Heart right ventricle (tissue), 16 donors: ENCODE data around the gene MAGI2. TPM values are rescaled to one million over a fixed set of nuclear protein-coding genes. Genes with fewer than 3 reads are reported as not detected.

ENCODE experiments used
- ATAC-seq, 8 donors: fragments of 200-7000 bp; cut with Tn5 transposase; one replicate each; pipeline ENCODE4 v1.9.1; 2020; ENCODE audit warnings: mild to moderate bottlenecking in 8 of 8, moderate library complexity in 8 of 8, moderate number of reproducible peaks in 1 of 8
- DNase-seq, 2 donors: peaks; one replicate each; pipeline ENCODE4 v3.0.0-alpha.2; 2020
- H3K27ac ChIP-seq, 10 donors: fragments of 200-600 bp; sonication (generic) in 2 of 10; one replicate each; pipeline versions ENCODE4 v1.5.0 to v1.8.0; 2020 to 2022; ENCODE audit warnings: mild to moderate bottlenecking in 3 of 10
- H3K27me3 ChIP-seq, 7 donors: fragments of 200-600 bp; one replicate each; pipeline ENCODE4 v1.8.0; 2021 to 2022; ENCODE audit warnings: mild to moderate bottlenecking in 2 of 7
- H3K36me3 ChIP-seq, 9 donors: fragments of 200-600 bp; sonication (generic) in 1 of 9; one replicate each; pipeline versions ENCODE4 v1.5.0 to v1.8.0; 2020 to 2022; ENCODE audit warnings: mild to moderate bottlenecking in 2 of 9
- H3K4me1 ChIP-seq, 9 donors: fragments of 200-600 bp; sonication (generic) in 1 of 9; one replicate each; pipeline versions ENCODE4 v1.5.0 to v1.8.0; 2020 to 2022; ENCODE audit warnings: mild to moderate bottlenecking in 4 of 9
- H3K4me3 ChIP-seq, 10 donors: fragments of 200-600 bp; sonication (generic) in 2 of 10; one replicate each; pipeline versions ENCODE4 v1.5.0 to v1.8.0; 2020 to 2022; ENCODE audit warnings: mild to moderate bottlenecking in 7 of 10, moderate library complexity in 2 of 10
- H3K9me3 ChIP-seq, 11 donors: fragments of 200-600 bp in 10 of 11; sonication (generic) in 2 of 11; one replicate each; pipeline versions ENCODE4 v1.5.0 to v1.8.0; 2013 to 2022; ENCODE audit warnings: mild to moderate bottlenecking in 2 of 11, control low read depth in 1 of 11, moderate library complexity in 1 of 11
- WGBS, 2 donors: extraction: QIAGEN DNeasy Blood & Tissue Kit; methylation state at CpG; one replicate each; pipeline ENCODE4 v1.1.7; 2013; ENCODE audit warnings: inconsistent platforms in 1 of 2; 5-methylcytosine and 5-hydroxymethylcytosine counted together
- intact Hi-C, 10 donors: fragments of 100-400 bp; cut with DNase I; formaldehyde crosslinking; loops; one replicate each; pipeline versions ENCODE4 v1.11.1 to v1.14.2; 2022
- polyA plus RNA-seq, 2 donors: library from polyadenylated mRNA; stranded (reverse); fragments of 200-250 nt; gene quantifications; one replicate each; pipeline ENCODE4 v1.2.3, GENCODE V29; 2013
- total RNA-seq, 10 donors: library from RNA; stranded (reverse); fragmentation: NEBNext Ultra II Directional in 3 of 10; extraction: Animal tissue kit (Norgen Biotek cat#: 25700) in 3 of 10; gene quantifications; one replicate each; pipeline versions ENCODE4 v1.2.1 to v1.2.4, GENCODE V29; 2021 to 2023
- TF ChIP-seq, protein P1 (sequence below), 9 donors: fragments of 200-600 bp; sonication (generic) in 2 of 9; IDR thresholded peaks; one replicate each; pipeline versions ENCODE4 v1.5.0 to v1.8.0; 2021 to 2022; ENCODE audit warnings: antibody characterized with exemption in 9 of 9, mild to moderate bottlenecking in 5 of 9, moderate library complexity in 1 of 9
- donor health status: Arrhythmogenic right ventricular cardiomyopathy.
- donor health status: ischemic (EF 13 %, LVEDD 7.1; RV severe dilation, severe dysfunction).
- donor health status: healthy with polysubstance abuse.
- donor health status: DM: no; HTN: yes; CAD: no.
- donor health status: DM: no; HTN: no; CAD: no.
- donor health status: ischemic (EF 25% LVEDD 6.9; RV normal size, moderate dysfunction).
- donor health status: ischemic (EF 25% LVEDD 5.7; RV mildly dilated, moderate dysfunction).
- donor health status: healthy.
- donor health status: DM: yes; HTN: yes; CAD: no.
- donor health status: Ischemic cardiomyopathy.
- donor health status: ischemic (EF 35%, LVEDD 5.7; RV mildly dilated, moderate dysfunction).
- donor health status: nonischemic (EF 11% LVEDD 7.7; RV severe dilation, severe dysfunction).
- donor health status: DM: yes; HTN: yes; CAD: no.
- donor health status: PGD.
- donor health status: ischemic (EF 29% LVEDD 5.4; RV normal size, mild dysfunction).
- donor health status: nonischemic (EF 23%, LVEDD 6.1; RV moderate dilation, normal function).

The MAGI2 gene
- total and polyA plus RNA-seq, 12 donors = 0.83 to 6.0 (median 4.1) TPM

GRCh38 chr7:78234634-78235033, 1218.8 kb downstream of the MAGI2 start:
- Histone ChIP-seq H3K36me3 (no peaks in the 10 kb centered on the region), H3K27me3 (no peaks in the 10 kb centered on the region), H3K9me3 (peaks cover 0 to 12% (median 0%) of the 10 kb centered on the region in 11 donors), H3K27ac (no peak overlapping the region), H3K4me1 (no peaks in the 10 kb centered on the region), H3K4me3 (no peak overlapping the region)
- ATAC-seq (no peak), DNase-seq (no peak)
- intact Hi-C loops = no loop called here
- TF ChIP-seq, protein P1, sequence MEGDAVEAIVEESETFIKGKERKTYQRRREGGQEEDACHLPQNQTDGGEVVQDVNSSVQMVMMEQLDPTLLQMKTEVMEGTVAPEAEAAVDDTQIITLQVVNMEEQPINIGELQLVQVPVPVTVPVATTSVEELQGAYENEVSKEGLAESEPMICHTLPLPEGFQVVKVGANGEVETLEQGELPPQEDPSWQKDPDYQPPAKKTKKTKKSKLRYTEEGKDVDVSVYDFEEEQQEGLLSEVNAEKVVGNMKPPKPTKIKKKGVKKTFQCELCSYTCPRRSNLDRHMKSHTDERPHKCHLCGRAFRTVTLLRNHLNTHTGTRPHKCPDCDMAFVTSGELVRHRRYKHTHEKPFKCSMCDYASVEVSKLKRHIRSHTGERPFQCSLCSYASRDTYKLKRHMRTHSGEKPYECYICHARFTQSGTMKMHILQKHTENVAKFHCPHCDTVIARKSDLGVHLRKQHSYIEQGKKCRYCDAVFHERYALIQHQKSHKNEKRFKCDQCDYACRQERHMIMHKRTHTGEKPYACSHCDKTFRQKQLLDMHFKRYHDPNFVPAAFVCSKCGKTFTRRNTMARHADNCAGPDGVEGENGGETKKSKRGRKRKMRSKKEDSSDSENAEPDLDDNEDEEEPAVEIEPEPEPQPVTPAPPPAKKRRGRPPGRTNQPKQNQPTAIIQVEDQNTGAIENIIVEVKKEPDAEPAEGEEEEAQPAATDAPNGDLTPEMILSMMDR (IDR thresholded peaks at IDR 0.05) = no peak
- WGBS, 2 donors = 79 to 80% methylated on average over 3 of the region's 3 CpGs

DNA sequence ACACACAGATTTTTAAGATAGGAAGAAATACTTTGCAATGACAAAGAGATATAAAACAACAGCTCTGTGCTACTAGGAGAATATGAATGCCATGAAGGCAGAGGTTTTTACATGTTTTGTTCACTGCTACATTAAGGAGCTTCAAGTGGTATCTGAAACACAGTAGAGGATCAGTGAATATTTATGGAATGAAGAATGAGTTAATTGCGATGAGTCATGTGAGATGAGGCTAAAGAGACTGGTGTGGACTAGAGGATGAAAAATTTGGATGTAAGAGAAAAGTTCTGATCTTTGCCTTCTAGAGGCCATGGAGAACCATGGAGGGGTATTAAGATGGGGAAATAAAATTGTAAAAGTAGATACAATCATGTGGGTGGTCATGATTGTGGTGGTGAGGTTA, 1220.7 kb downstream of the MAGI2 start:
- intact Hi-C loops = no loop called here
- 87 to 90% methylated on average over 1 of the region's 1 CpG for WGBS, 2 donors
- TF ChIP-seq, protein P1 (IDR thresholded peaks at IDR 0.05) = no peak
- DNase-seq (no peak), ATAC-seq (no peak)
- Histone ChIP-seq H3K27me3 (no peaks in the 10 kb centered on the region), H3K36me3 (no peaks in the 10 kb centered on the region), H3K9me3 (peaks cover 0 to 12% (median 0%) of the 10 kb centered on the region in 11 donors), H3K4me1 (no peaks in the 10 kb centered on the region), H3K27ac (no peak overlapping the region), H3K4me3 (no peak overlapping the region)

DNA sequence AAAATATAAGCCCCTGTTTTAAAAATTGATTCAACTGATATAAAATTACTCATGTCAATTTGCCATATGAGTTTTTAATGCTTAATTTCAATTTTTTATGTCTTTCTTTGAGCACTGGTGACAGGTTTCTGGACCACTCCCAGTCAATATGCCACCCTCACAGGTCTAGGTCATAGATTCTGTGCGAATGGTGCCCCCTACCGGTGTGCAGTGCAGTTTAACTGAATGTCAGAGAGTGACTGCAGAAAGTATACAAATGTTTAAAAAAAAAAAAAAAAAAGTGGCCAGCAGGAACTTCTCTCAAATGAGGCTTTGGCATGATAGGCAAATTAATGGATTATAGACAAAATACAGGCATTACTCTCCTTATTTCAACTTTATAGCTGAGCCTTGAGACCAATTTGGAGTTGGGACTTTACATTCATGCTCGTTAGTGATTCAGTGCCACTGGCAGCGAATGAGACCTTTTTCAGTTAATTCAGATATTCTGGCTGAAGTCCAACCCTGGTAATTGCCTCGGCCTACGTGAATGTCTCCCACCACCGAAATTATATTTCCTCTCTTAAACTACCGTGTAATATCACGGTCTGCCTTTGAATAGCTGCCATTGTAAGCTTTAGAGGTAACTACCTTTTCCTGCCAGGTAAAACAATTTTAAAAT, 1227.3 kb downstream of the MAGI2 start:
- Histone ChIP-seq H3K27me3 (no peaks in the 10 kb centered on the region), H3K9me3 (no peaks in the 10 kb centered on the region), H3K27ac (no peak overlapping the region), H3K36me3 (no peaks in the 10 kb centered on the region), H3K4me3 (no peak overlapping the region), H3K4me1 (peaks cover 0 to 10% (median 0%) of the 10 kb centered on the region in 9 donors)
- intact Hi-C loops = loop anchor here in 4 of 10 donors (10.0 kb wide), 4 partner anchors 91 to 281 kb away; no protein-coding TSS in a partner anchor
- WGBS, 2 donors = 57 to 61% methylated on average over 9 of the region's 9 CpGs
- no peak for ATAC-seq
- peak; percentile 18 to 26 for DNase-seq
- TF ChIP-seq, protein P1 (IDR thresholded peaks at IDR 0.05) = peak in 8 of 9 donors; percentile 24 to 52 (median 36)

DNA sequence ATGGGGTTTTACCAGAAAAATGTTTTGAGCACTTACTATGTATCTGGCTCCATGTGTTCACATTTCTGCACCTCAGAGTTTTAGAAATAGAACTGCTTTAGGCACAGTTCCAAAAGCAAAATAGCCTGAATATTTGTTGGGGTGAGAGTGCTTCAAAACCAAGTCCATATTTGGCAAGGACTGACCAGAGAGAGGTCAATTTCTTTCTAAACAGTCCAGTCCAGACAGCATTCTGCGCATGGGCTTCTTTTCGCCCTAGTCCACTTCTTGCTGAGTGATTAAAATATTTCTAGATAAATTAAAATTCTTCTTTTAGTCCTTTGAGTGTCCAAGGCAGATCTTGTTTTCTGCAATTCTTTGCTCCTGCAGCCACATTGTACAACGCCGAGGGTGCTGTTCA, 1227.9 kb downstream of the MAGI2 start:
- Histone ChIP-seq H3K9me3 (no peaks in the 10 kb centered on the region), H3K27me3 (no peaks in the 10 kb centered on the region), H3K4me1 (peaks cover 0 to 10% (median 0%) of the 10 kb centered on the region in 9 donors), H3K27ac (no peak overlapping the region), H3K36me3 (no peaks in the 10 kb centered on the region), H3K4me3 (no peak overlapping the region)
- peak in 4 of 8 donors; percentile 33 to 69 (median 44) for ATAC-seq
- intact Hi-C loops = loop anchor here in 4 of 10 donors (10.0 kb wide), 4 partner anchors 91 to 281 kb away; no protein-coding TSS in a partner anchor
- WGBS, 2 donors = 53 to 55% methylated on average over 4 of the region's 4 CpGs
- TF ChIP-seq, protein P1 (IDR thresholded peaks at IDR 0.05) = no peak
- DNase-seq = no peak
